ENCODE measurements around the gene RUNX2. TPM values are rescaled to one million over a fixed set of nuclear protein-coding genes. Genes with fewer than 3 reads are reported as not detected.

RUNX2 gene
- total and polyA plus RNA-seq, 12 donors, result 0.20 to 3.0 (median 1.6) TPM

- Histone ChIP-seq H3K4me1 (peaks cover 0 to 6% (median 0%) of the 10 kb centered on the region in 9 donors), H3K36me3 (no peaks in the 10 kb centered on the region), H3K27ac (peak overlapping the region in 1 of 10 donors; percentile 11), H3K27me3 (no peaks in the 10 kb centered on the region), H3K9me3 (no peaks in the 10 kb centered on the region), H3K4me3 (peak overlapping the region in 8 of 10 donors; percentile 6 to 44 (median 36))
- intact Hi-C loops (cut with DNase I), result no loop called here
- no peak for TF ChIP-seq CTCF (IDR thresholded peaks at IDR 0.05)
- ATAC-seq (peak in 1 of 8 donors; percentile 29), DNase-seq (no peak)
Observed at GRCh38 chr6:45328523-45328922, 393 bp downstream of the RUNX2 start.

GRCh38 chr6:45344900-45345299 lies 16.8 kb downstream of the RUNX2 start:
- Histone ChIP-seq H3K27me3 (no peaks in the 10 kb centered on the region), H3K36me3 (no peaks in the 10 kb centered on the region), H3K9me3 (no peaks in the 10 kb centered on the region), H3K4me1 (no peaks in the 10 kb centered on the region), H3K4me3 (no peak overlapping the region), H3K27ac (no peak overlapping the region)
- ATAC-seq, result no peak
- intact Hi-C loops (cut with DNase I), result no loop called here
- DNase-seq, result no peak
- TF ChIP-seq CTCF (IDR thresholded peaks at IDR 0.05), result no peak
- 83 to 90% methylated on average over 2 of the region's 2 CpGs for WGBS, 2 donors

DNA sequence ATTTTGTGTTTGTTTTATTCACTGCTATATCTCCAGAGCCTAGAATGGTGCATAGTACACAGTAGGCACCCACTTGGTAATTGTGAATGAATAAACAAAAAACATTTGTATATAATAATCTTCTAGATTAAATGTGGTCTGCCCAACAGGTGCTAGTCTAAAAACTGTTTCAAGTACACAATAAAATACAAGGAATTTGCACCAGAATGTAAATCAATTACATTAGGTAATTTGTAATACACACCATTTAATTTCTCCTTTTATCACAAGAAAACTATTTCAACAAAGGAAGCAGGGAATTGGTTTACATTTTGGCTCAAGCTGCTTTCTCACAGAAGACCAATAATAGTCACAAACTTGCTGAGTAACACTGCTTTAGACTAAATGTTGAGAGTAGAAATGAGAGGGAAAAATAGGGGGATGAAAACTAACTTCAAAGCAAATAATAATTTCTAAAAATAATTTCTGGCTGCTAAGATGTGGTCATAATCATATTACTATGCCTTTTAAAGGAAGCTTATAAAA lies 22.1 kb downstream of the RUNX2 start:
- no peaks in the 10 kb centered on the region for H3K4me1 ChIP-seq
- no peak for DNase-seq
- H3K36me3 ChIP-seq, result no peaks in the 10 kb centered on the region
- no peak for ATAC-seq
- H3K27ac ChIP-seq, result no peak overlapping the region
- intact Hi-C loops (cut with DNase I), result no loop called here
- H3K4me3 ChIP-seq, result no peak overlapping the region
- no peaks in the 10 kb centered on the region for H3K9me3 ChIP-seq
- no peak for TF ChIP-seq CTCF (IDR thresholded peaks at IDR 0.05)
- no peaks in the 10 kb centered on the region for H3K27me3 ChIP-seq

- H3K36me3 ChIP-seq, result no peaks in the 10 kb centered on the region
- H3K4me1 ChIP-seq, result no peaks in the 10 kb centered on the region
- DNase-seq, result no peak
- H3K4me3 ChIP-seq, result no peak overlapping the region
- H3K27ac ChIP-seq, result no peak overlapping the region
- intact Hi-C loops (cut with DNase I), result no loop called here
- TF ChIP-seq CTCF (IDR thresholded peaks at IDR 0.05), result no peak
- H3K9me3 ChIP-seq, result no peaks in the 10 kb centered on the region
- no peaks in the 10 kb centered on the region for H3K27me3 ChIP-seq
- WGBS, 2 donors, result 97 to 98% methylated on average over 3 of the region's 3 CpGs
- ATAC-seq, result no peak
Observed at GRCh38 chr6:45351076-45351475, 22.9 kb downstream of the RUNX2 start.
